ENCODE measurements around the gene NRBF2. TPM values are rescaled to one million over a fixed set of nuclear protein-coding genes. Genes with fewer than 3 reads are reported as not detected.

The NRBF2 gene
- 10 to 100 TPM; 29.9 to 32.3 TPM for total RNA-seq

DNA sequence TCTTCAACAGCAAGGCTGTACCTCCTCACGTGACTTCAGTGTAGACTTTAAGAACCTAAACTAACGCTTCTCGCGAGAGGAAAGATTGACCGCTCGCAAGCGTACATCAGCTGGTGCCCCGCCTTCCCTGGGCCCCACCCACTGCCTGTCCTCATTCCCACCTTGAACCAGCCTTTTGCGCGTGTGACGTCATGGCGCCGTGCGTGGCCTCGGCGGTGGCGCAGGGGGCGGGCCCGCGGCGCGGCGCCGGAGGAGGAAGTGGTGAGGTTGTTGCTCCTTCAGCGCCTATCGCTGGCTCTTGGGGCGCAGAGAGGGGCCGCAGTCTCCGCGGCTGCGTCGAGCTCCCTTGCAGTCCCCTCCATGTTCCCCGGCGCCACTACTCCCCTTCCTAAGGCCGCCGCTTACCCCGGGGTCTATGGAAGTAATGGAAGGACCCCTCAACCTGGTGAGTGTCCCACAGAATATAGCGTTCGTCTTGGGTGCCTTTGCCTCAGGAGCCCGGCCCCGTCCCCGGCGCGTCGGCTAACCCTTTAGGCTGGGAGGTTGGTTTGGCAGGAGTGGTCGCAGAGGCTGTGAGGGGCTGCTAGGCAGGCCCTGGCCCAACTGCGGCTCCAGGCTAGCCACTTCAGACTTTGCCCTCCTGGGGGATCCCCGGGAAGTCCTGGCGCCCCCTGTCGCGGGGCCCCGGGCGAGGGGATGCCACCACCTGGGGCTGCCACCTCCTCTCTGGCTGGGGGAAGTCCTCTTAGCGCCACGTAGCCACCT, at the start of gene NRBF2:
Gene NRBF2, plus strand, starts transcription at position 273 of the 765 bp plus-strand sequence. Its CDS starts 143 bp downstream, at position 416.

Small RNA genes lying within 50 kb of the gene (small RNA-seq; reads per million reads assigned to genes)
- 0 reads per million in 2 donors for gene RNU6-543P
